HG02588 (cell line): ENCODE results near the gene PIGN.
A peak's percentile ranks its signal among the peaks of the same experiment; 100 is the strongest.
"Not testable (repeated sequence)": the region's sequence is repeated elsewhere in the genome, so short reads cannot be mapped to it uniquely, and the experiment has no call there.

Experiments used
- ATAC-seq: cut with Tn5 transposase; IDR thresholded peaks from one replicate; pipeline ENCODE4 v1.9.1; 2021; ENCODE audit warnings: mild to moderate bottlenecking, moderate library complexity; ENCODE audit not compliant: unreplicated experiment

Gene PIGN

GRCh38 chr18:62183578-62184195 is 3.2 kb downstream of the PIGN start:
- no peak for ATAC-seq

- no peak for ATAC-seq
These were observed 4.6 kb downstream of the PIGN start for GRCh38 chr18:62182220-62182619.

DNA sequence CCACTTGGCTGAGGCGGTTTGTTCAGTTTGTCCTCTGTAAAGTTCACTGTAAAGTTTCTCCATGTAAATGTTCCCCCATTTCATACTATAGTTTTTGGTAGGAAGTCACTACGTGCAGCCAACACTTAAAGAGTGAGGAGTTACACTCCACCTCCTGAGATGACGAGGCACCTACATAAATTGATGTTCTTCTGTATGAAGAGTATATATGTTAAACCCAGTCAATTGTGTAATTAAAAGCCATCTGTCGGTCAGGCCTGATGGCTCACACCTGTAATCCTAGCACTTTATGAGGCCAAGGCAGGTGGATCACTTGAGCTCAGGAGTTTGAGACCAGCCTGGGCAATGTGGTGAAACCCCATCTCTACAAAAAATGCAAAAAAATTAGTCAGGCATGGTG is 7.6 kb downstream of the PIGN start:
- no peak for ATAC-seq

DNA sequence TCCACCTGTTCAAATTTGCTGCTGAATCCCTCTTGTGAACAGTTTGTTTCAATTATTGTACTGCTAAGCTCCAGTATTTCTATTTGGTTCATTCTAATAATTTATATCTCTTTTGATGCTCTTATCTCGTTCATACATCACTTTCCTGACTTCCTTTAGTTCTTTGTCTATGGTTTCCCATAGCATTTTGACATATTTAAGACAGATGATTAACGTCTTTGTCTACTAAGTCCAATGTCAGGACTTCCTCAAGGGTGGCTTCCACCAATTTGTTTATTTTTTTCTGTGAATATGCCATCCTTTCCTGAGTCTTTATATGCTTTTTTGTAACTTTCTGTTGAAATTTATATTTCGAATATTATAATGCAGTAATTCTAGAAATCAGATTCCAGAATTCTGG is 9.6 kb downstream of the PIGN start:
- ATAC-seq = no peak

DNA sequence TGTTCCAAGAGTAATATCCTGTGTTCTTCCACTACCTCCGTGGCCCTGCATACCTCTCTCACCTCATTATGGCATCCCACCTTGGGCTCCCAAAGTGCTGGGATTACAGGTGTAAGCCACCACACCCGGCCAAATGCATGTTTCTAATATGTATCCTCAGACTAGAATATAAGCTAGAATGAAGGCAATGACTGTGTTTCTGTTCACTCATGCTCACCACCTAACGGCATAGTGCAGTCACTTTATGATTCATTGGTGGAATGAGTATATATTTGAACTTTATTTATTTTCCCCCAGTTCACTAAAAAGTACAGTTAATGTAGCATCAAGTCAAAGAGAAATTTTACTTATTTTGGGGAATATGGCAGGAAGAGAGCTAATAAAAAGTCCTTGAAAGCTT is 11.3 kb downstream of the PIGN start:
- ATAC-seq = no peak

DNA sequence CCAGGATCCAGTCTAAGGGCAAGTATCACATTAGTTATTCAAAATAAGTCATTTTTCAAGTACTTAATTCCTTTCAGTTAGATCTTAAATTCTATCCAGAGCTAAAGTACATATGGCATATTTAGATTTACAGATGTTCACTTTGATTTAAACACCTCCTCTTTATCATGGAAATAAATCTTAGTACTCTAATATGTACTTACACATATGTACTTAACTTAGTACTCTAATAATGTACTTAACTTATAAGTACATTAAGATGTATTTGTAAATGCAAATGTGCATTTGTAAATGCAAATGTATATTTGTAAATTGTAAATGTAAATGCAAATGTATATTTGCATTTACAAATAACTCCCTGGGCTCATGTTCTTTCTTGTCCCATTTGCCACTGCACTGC is 14.6 kb downstream of the PIGN start:
- no peak for ATAC-seq

DNA sequence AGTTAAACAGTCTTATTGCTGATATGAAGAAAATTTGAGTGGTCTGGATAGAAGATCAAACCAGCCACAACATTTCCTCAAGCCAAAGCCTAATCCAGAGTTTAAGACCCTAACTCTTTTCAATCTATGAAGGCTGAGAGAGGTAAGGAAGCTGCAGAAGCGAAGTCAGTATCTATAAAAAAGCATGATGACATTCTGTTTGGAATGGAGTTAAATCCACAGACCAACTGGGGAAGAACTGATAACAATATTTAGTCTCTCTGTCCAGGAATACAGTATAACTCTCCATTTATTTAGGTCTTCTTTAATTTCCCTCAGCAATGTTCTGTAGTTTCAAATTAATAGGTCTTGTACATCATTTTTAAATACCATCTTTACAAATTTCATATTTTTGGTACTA is 16.0 kb downstream of the PIGN start:
- no peak for ATAC-seq

GRCh38 chr18:62166524-62166923 is 20.3 kb downstream of the PIGN start:
- not testable (repeated sequence) for ATAC-seq

- no peak for ATAC-seq
These were observed 21.3 kb downstream of the PIGN start for GRCh38 chr18:62165583-62165982.

GRCh38 chr18:62164855-62165487 is 21.9 kb downstream of the PIGN start:
- ATAC-seq = no peak

GRCh38 chr18:62164310-62164709 is 22.5 kb downstream of the PIGN start:
- ATAC-seq = no peak

DNA sequence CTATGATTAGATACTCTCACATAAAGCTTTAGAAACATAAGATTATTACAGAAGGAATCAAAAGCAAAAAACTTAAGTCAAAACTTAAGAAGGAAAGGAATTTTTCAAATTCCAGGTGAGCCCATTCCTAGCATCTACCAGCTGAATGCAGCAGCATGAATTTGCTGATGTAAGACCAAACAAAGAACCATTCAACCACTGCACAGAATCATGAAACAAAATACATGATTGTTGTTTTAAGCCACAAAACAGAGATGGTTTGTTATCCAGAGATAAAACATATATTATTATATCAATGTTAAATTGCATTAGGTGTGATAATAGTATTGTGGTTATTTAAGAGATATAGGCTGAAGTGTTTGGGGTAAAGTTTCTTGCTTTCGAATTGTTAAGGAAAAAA is 29.0 kb downstream of the PIGN start:
- ATAC-seq = no peak

DNA sequence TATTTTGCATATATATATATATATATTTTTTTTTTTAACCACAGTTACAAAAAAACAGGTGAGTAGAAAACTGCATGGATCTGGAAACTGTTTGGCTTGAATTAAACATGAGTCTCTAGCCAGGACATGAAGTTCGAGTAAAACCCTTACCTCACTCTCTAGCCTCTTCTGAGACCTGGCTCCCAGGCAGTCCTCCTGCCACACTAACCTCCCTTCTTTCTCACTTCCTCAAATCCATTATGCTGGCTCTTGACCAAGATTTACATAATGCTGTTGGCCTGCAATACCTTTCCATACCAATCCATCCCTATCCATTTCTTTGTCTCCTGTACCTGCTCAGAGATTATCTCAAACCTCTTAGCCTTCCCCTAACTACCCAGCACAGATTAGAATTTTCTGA is 34.0 kb downstream of the PIGN start:
- no peak for ATAC-seq

DNA sequence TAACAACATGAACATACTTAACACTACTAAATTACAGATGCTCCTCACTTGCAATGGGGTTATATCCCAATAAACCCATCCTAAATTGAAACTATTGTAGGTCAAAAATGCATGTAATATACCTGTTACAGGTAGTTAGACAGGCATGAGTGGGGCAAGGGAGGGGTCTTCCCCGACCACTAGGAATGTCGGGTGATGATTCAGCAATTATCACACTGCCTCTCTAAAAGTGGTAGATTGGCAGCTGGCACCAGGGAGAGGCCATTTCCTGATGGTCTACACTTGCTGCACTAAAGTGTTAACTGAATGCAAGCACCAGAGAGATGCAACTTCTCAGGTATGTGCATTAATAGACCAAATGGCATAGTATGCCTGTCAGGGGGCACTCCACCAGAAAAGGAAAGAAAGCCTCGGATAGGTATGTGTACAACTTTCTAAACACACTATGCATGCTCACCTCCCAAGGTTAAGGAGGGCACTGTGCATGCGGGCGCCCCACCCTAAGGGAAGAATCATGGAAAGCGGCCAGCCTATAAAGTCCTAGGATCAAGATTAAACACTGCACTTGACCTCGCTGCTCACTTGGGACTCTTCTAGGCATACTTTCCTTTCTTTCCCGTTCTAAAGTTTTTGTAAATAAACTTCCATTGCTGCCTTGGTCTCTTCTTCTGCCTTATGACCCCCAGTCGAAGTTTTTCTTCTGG is 35.6 kb downstream of the PIGN start:
- ATAC-seq = no peak

DNA sequence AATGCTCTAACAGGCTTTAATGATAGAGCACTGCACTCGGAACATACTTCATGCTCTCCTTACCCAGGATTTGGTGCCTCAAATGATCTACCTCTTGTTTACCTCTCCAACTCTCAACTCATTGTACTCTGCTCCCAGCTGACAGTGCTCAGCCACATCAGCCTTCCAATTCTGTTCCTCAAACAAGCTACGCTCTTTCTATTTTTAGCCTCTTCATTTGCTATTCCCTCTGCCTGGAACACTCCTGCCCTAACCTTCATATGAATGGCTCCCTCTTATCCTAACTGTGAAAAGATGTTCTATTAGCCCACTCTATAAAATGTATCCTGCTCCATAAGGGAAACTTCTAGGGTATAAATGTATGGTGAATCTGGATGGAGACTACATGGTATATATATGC is 42.5 kb downstream of the PIGN start:
- ATAC-seq = no peak

GRCh38 chr18:62140259-62140658 is 46.6 kb downstream of the PIGN start:
- ATAC-seq = no peak

DNA sequence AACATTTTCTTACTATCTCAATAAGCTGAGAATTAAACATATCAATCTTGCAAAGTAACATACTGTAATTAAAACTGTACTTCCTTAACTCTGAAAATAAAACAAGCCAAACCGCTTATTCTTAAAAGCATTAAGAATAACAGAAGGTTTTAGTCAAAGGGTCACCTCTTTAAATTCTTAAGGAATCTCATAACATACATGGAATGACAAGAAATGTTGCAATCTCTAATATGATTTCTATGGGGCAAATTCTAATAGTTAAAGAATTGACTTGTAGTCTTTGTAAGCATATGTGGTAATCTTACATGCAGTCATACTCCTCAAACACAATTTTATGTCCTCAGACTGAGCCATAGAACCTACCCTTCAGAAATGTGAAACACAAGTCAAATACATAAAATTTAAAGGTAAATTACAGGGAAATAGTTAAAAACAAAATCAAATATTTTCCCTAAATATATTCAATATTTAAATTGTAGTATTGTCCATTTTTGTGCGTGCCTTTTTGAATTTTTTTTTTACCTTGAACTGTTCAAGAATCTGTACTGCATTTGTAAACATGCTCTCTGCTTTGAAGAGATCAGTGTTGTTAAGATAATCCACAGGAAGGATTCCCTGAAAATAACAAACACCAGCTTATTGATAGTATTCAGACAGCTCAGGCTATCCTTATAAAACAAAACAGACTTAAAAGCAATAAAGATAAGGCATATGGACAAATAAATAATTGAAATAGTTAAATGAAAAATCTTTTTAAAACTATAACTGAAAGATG is 48.2 kb downstream of the PIGN start:
- ATAC-seq = no peak

DNA sequence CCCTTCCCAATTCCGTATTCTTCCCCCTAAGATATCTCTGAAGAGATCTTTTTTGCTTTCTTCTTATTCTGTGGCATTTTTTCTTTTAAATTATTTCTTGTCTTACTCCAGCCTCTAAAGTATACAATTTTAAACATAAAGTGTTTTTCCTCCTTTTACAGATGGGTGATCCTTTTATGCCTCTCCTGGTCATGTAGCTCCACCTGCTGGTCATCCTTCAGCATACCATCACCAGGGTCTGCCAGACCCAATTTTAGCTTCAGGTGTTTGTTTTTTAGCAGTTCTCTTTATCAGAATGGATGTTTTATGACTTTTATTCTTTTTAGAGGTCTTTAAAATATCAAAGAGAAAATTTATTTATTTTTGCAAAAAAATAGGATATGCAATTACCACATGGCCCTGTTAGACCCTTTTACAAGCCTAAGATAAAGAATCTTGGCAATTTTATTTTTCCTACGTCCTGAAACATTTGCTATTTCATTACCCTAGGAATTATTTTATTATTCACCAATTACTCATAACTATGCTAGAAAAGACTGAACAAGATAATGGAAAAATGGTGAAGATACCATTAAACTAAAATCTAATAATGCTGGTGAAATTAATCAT is 55.5 kb downstream of the PIGN start:
- ATAC-seq = peak; percentile 69

GRCh38 chr18:62128157-62128556 is 58.7 kb downstream of the PIGN start:
- no peak for ATAC-seq

DNA sequence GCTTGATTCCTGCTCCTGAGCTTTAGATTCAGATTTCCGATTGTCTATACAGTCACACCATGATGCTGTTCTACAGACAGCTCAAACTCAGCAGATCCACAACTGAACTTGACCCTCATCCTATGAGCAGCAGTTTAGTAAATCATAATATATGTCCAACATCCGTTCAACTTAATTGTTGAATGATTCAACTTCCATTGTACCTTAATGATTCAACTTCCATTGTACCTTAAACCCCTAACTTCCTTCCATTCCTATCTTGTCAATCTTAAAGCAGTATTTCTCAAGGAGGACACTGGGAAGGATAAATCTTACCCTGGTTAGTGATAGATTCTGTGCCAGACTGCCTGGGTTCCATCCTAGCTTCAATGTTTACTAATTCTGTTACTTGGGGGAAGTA is 60.1 kb downstream of the PIGN start:
- no peak for ATAC-seq

DNA sequence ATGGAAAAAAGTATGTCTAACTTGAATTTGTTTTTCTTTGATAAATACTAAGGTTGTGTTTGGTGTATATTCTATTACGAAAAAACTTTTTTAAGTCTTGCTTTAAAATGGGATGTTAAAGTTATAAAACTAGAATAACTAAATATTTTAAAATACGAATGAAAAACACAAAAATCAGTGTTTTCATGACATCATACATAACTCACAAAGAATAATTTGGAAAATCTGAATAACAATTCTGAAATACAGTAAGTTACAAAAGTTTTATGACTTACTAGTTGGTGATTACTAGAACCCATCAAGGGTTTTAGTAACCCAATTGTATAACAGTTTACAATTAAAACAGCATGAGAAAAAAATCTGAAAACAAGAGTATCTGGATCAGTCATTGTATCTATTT is 61.2 kb downstream of the PIGN start:
- ATAC-seq = no peak
